ENCODE data around the gene RFK. TPM values are rescaled to one million over a fixed set of nuclear protein-coding genes. Genes with fewer than 3 reads are reported as not detected.

The RFK gene
- total RNA-seq, 2 donors from 2014 or later, result 18.4 to 23.5 TPM

DNA sequence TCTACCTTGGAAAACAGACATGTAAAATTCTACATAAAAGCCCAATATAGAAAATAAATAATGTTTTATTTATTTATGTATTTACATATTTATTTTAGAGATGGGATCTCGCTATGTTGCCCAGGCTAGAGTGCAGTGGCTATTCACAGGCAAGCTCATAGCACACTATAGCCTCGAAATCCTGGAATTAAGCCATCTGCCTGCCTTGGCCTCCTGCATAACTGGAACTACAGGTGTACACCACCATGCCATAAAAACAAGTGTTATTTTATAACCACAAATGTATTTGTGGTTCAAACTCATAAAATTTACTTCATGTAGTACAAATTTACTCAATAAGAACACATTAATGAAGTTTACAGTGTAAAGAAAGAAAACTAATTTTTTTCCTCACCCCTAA lies 7.0 kb upstream of the RFK start:
- Histone ChIP-seq H3K27ac (peak overlapping the region in 1 of 2 donors; percentile 66), H3K36me3 (no peaks in the 10 kb centered on the region), H3K27me3 (replicated peaks; ENCODE audit: insufficient read depth) (no peaks in the 10 kb centered on the region), H3K4me1 (replicated peaks) (peaks cover 4% of the 10 kb centered on the region), H3K4me3 (no peak overlapping the region), H3K9me3 (no peaks in the 10 kb centered on the region)
- intact Hi-C loops (cut with DNase I), result no loop called here
- WGBS, result 64% methylated on average over 2 of the region's 2 CpGs
- peak; percentile 61 for TF ChIP-seq POLR2AphosphoS5 (IDR thresholded peaks at IDR 0.05)
- TF ChIP-seq, protein P1, sequence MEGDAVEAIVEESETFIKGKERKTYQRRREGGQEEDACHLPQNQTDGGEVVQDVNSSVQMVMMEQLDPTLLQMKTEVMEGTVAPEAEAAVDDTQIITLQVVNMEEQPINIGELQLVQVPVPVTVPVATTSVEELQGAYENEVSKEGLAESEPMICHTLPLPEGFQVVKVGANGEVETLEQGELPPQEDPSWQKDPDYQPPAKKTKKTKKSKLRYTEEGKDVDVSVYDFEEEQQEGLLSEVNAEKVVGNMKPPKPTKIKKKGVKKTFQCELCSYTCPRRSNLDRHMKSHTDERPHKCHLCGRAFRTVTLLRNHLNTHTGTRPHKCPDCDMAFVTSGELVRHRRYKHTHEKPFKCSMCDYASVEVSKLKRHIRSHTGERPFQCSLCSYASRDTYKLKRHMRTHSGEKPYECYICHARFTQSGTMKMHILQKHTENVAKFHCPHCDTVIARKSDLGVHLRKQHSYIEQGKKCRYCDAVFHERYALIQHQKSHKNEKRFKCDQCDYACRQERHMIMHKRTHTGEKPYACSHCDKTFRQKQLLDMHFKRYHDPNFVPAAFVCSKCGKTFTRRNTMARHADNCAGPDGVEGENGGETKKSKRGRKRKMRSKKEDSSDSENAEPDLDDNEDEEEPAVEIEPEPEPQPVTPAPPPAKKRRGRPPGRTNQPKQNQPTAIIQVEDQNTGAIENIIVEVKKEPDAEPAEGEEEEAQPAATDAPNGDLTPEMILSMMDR (IDR thresholded peaks at IDR 0.05), result no peak
- DNase-seq (ENCODE audit: low spot score), result peak; percentile 32

DNA sequence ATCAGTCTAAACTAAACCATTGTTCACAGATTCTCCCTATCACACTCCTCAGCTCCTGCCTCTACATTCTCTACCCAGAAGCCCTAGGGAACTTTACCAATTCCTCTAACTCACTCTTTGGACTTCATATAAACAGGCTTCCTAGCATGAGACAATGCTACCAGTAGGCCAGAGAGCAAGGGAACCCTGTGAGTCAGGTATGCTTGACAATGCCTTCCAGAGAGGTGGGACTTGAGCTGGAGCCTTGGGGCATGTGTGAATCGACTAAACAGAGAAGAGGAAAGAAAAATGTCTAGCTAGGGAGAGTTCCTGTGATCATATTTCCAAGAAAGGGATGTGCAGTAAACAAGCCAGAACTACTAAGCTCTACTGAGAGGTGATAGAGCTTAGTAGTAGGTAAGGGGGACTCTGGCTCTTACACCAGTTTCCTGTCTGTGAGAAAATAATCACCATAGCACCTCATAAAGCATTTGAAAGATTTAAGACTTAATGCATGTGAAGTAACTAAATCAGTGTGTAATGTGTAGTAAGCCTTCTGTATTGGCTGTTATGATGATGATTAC lies 6.4 kb upstream of the RFK start:
- TF ChIP-seq, protein P1 (IDR thresholded peaks at IDR 0.05), result no peak
- TF ChIP-seq POLR2AphosphoS5 (IDR thresholded peaks at IDR 0.05), result no peak
- no peak for TF ChIP-seq POLR2A (IDR thresholded peaks at IDR 0.05)
- Histone ChIP-seq H3K27me3 (replicated peaks; ENCODE audit: insufficient read depth) (no peaks in the 10 kb centered on the region), H3K4me1 (replicated peaks) (peaks cover 4% of the 10 kb centered on the region), H3K36me3 (no peaks in the 10 kb centered on the region), H3K27ac (no peak overlapping the region), H3K9me3 (no peaks in the 10 kb centered on the region), H3K4me3 (no peak overlapping the region)
- intact Hi-C loops (cut with DNase I), result no loop called here
- 12% methylated on average over 1 of the region's 1 CpG for WGBS
- no peak for DNase-seq (ENCODE audit: low spot score)

GRCh38 chr9:76399856-76400255 lies 5.6 kb upstream of the RFK start:
- Histone ChIP-seq H3K4me3 (no peak overlapping the region), H3K27me3 (replicated peaks; ENCODE audit: insufficient read depth) (no peaks in the 10 kb centered on the region), H3K9me3 (no peaks in the 10 kb centered on the region), H3K27ac (no peak overlapping the region), H3K4me1 (replicated peaks) (peaks cover 4% of the 10 kb centered on the region), H3K36me3 (no peaks in the 10 kb centered on the region)
- intact Hi-C loops (cut with DNase I), result loop anchor here (10.0 kb wide), 1 partner anchor 505 kb away; the partner anchor contains the start of gene PCSK5
- WGBS, result 84% methylated on average over 1 of the region's 1 CpG
- no peak for DNase-seq (ENCODE audit: low spot score)
- TF ChIP-seq, protein P1 (IDR thresholded peaks at IDR 0.05), result no peak
- TF ChIP-seq POLR2AphosphoS5 (IDR thresholded peaks at IDR 0.05) (no peak), POLR2A (IDR thresholded peaks at IDR 0.05) (no peak)

GRCh38 chr9:76396597-76396996 lies 2.4 kb upstream of the RFK start:
- H3K9me3 ChIP-seq, result no peaks in the 10 kb centered on the region
- H3K4me1 ChIP-seq (replicated peaks), result peaks cover under 1% of the 10 kb centered on the region
- H3K4me3 ChIP-seq, result no peak overlapping the region
- WGBS, result 96% methylated on average over 13 of the region's 13 CpGs
- H3K27ac ChIP-seq, result no peak overlapping the region
- DNase-seq (ENCODE audit: low spot score), result no peak
- no peaks in the 10 kb centered on the region for H3K27me3 ChIP-seq (replicated peaks; ENCODE audit: insufficient read depth)
- TF ChIP-seq, protein P1 (IDR thresholded peaks at IDR 0.05), result no peak
- TF ChIP-seq POLR2AphosphoS5 (IDR thresholded peaks at IDR 0.05) (no peak), POLR2A (IDR thresholded peaks at IDR 0.05) (no peak)
- H3K36me3 ChIP-seq, result no peaks in the 10 kb centered on the region
- intact Hi-C loops (cut with DNase I), result loop anchor here (10.0 kb wide), 1 partner anchor 502 kb away; the partner anchor contains the start of gene PCSK5

DNA sequence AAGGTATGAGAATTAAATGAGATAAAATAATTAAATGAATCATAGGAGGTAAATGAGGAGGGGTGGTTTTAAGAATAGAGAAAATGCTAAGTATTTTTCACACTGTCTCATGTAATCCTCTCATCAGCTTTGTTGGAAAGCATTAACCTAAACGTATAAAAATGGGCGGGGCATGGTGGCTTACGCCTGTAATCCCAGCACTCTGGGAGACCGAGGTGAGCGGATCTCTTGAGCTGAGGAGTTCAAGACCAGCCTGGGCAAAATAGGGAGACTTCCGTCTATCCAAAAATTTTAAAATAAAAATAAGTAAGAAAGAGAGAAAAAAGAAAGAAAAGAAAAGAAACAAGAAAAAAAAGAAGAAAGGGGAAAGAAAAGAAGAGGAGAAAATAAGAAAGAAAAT lies 1.9 kb upstream of the RFK start:
- H3K9me3 ChIP-seq, result no peaks in the 10 kb centered on the region
- intact Hi-C loops (cut with DNase I), result loop anchor here (10.0 kb wide), 1 partner anchor 501 kb away; the partner anchor contains the start of gene PCSK5
- H3K4me3 ChIP-seq, result no peak overlapping the region
- no peak for DNase-seq (ENCODE audit: low spot score)
- no peaks in the 10 kb centered on the region for H3K36me3 ChIP-seq
- 88% methylated on average over 6 of the region's 6 CpGs for WGBS
- TF ChIP-seq, protein P1 (IDR thresholded peaks at IDR 0.05), result no peak
- no peak for TF ChIP-seq POLR2A (IDR thresholded peaks at IDR 0.05)
- TF ChIP-seq POLR2AphosphoS5 (IDR thresholded peaks at IDR 0.05), result no peak
- H3K27me3 ChIP-seq (replicated peaks; ENCODE audit: insufficient read depth), result no peaks in the 10 kb centered on the region
- no peak overlapping the region for H3K27ac ChIP-seq
- no peaks in the 10 kb centered on the region for H3K4me1 ChIP-seq (replicated peaks)

All from prostate gland (tissue), 2 donors.